Neural progenitor cell (in vitro differentiated cells): ENCODE results near the gene PSMC3IP.

Experiments used
- CTCF ChIP-seq: fragments of 200-600 bp; sonication (generic); IDR thresholded peaks from 2 replicates; pipeline ENCODE4 v1.5.1; 2017; ENCODE audit warnings: antibody characterized with exemption, mild to moderate bottlenecking
- EZH2 ChIP-seq: fragments of 200-600 bp; sonication (generic); IDR thresholded peaks from 2 replicates; pipeline ENCODE4 v1.6.1; 2017; ENCODE audit warnings: antibody characterized with exemption, mild to moderate bottlenecking, moderate library complexity
- EZH2phosphoT487 ChIP-seq: fragments of 200-600 bp; sonication (generic); IDR thresholded peaks from 2 replicates; pipeline ENCODE4 v1.6.1; 2017; ENCODE audit warnings: antibody characterized with exemption

GRCh38 chr17:42561897-42562387, 15.6 kb downstream of the PSMC3IP start, which contains the start of gene COASY:
- TF ChIP-seq CTCF (no peak), EZH2 (no peak), EZH2phosphoT487 (no peak)
